T-cell (primary cell): ENCODE measurements around the gene QARS1. TPM values are rescaled to one million over a fixed set of nuclear protein-coding genes. Genes with fewer than 3 reads are reported as not detected.

Experiments
- ATAC-seq, 4 experiments: fragments of 200-7000 bp in 3 of 4; fragments of 150-1000 bp in 1 of 4; cut with Tn5 transposase; replicated peaks in 1 of 4; 1 replicate in 3 of 4; 2 replicates in 1 of 4; pipeline ENCODE4 v1.10.0; 2021; ENCODE audit warnings: moderate library complexity in 3 of 4, mild to moderate bottlenecking in 2 of 4, moderate number of reproducible peaks in 1 of 4
- CTCF ChIA-PET, 2 donors: fragments of 300-600 bp; sonication (Branson Sonifier 250); formaldehyde crosslinking; loops; one replicate each; lab custom pipeline; 2022; ENCODE audit warnings: antibody characterized with exemption in 2 of 2; lab: Charles Lee
- POLR2A ChIA-PET, 2 donors: fragments of 300-600 bp; sonication (Branson Sonifier 250); formaldehyde crosslinking; loops; one replicate each; lab custom pipeline; 2022; ENCODE audit warnings: antibody characterized with exemption in 2 of 2; lab: Charles Lee
- DNase-seq, 35 experiments: peaks; one replicate each; pipeline versions ENCODE4 v3.0.0 to v3.0.0-alpha.2; 2013 to 2023
- H3K27ac ChIP-seq: one replicate; pipeline ENCODE4 v1.5.1; 2013; ENCODE audit warnings: low read length
- H3K27me3 ChIP-seq, 2 experiments: replicated peaks in 1 of 2; 1 replicate in 1 of 2; 2 replicates in 1 of 2; pipeline versions ENCODE4 v1.6.1 to v1.7.0; 2013; ENCODE audit warnings: low read length in 1 of 2, mixed read lengths in 1 of 2; ENCODE audit not compliant: control insufficient read depth in 2 of 2, insufficient read depth in 2 of 2; ENCODE audit errors: extremely low read depth in 1 of 2
- H3K36me3 ChIP-seq, 2 donors: 1 replicate in 1 of 2; 2 replicates in 1 of 2; pipeline versions ENCODE4 v1.6.1 to v1.7.0; 2013; ENCODE audit warnings: low read length in 1 of 2; ENCODE audit not compliant: control insufficient read depth in 2 of 2, insufficient read depth in 1 of 2; ENCODE audit errors: extremely low read depth in 1 of 2
- H3K4me1 ChIP-seq, 2 experiments: 1 replicate in 1 of 2; 2 replicates in 1 of 2; pipeline versions ENCODE4 v1.6.1 to v1.7.0; 2013; ENCODE audit warnings: low read length in 2 of 2, mixed read lengths in 1 of 2; ENCODE audit not compliant: insufficient read depth in 2 of 2, control insufficient read depth in 1 of 2; ENCODE audit errors: extremely low read depth in 1 of 2
- H3K4me3 ChIP-seq, 2 donors: 1 replicate in 1 of 2; 2 replicates in 1 of 2; pipeline versions ENCODE4 v1.5.1 to v1.7.0; 2013; ENCODE audit warnings: mild to moderate bottlenecking in 2 of 2, low read length in 1 of 2, moderate library complexity in 1 of 2; ENCODE audit not compliant: control insufficient read depth in 1 of 2; ENCODE audit errors: extremely low read depth in 1 of 2
- H3K9me3 ChIP-seq: 2 replicates; pipeline ENCODE4 v1.7.0; 2013
- H3K27ac Mint-ChIP-seq, 2 donors: one replicate each; pipeline ENCODE4 v1.8.0; 2020 to 2021; ENCODE audit warnings: mild to moderate bottlenecking in 2 of 2, mixed read lengths in 2 of 2
- H3K27me3 Mint-ChIP-seq, 2 donors: one replicate each; pipeline ENCODE4 v1.8.0; 2021 to 2022; ENCODE audit warnings: mixed read lengths in 2 of 2
- H3K36me3 Mint-ChIP-seq: one replicate; pipeline ENCODE4 v1.8.0; 2021; ENCODE audit warnings: mixed read lengths
- H3K4me1 Mint-ChIP-seq, 3 donors: one replicate each; pipeline ENCODE4 v1.8.0; 2020 to 2022; ENCODE audit warnings: mixed read lengths in 3 of 3, mild to moderate bottlenecking in 1 of 3
- H3K4me3 Mint-ChIP-seq, 3 donors: one replicate each; pipeline ENCODE4 v1.8.0; 2020 to 2022; ENCODE audit warnings: mild to moderate bottlenecking in 3 of 3, mixed read lengths in 3 of 3, moderate library complexity in 3 of 3
- H3K9me3 Mint-ChIP-seq, 3 donors: one replicate each; pipeline ENCODE4 v1.8.0; 2020 to 2022; ENCODE audit warnings: mixed read lengths in 3 of 3
- WGBS: methylation state at CpG from one replicate; pipeline ENCODE4 v1.1.5; 2013; ENCODE audit warnings: missing lambda C conversion rate; ENCODE audit not compliant: insufficient coverage; 5-methylcytosine and 5-hydroxymethylcytosine counted together
- total RNA-seq, 35 experiments: library from RNA in 6 of 35; stranded (reverse) in 6 of 35; fragments of 120-200 nt in 1 of 35; gene quantifications; one replicate each; pipeline versions ENCODE4 v1.2.1 to v1.2.4 and lab custom pipeline; 2013 to 2026

The QARS1 gene
- total RNA-seq, 5 donors from 2014 or later (not counting 1 experiment from before 2014, with no cell fraction given), result 215 to 261 (median 245) TPM

DNA sequence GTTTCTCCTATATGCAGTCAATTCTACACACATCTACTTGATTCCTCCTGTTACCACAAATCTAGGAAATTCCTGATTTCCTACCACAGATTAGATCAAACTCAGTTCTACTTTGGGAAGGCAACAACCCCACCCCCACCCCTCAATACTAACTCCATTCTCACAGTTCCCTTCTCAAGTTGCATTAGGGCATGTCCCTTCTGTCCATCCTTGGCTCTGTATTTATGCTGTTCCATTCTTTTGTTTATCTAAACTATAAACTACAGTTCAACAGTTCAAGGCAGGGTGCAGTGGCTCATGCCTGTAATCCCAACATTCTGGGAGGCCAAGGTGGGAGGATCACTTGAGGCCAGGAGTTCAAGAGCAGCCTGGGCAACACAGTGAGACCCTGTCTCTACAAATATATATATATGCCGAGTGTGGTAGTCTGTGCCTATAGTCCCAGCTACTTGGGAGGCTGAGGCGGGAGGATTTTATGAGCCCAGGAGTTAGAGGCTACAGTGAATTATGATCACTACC, 50.2 kb downstream of the QARS1 start:
- CTCF ChIA-PET, result no interaction called here
- Histone ChIP-seq H3K36me3 (peaks cover 16 to 55% of the 10 kb centered on the region in 2 donors), H3K4me3 (no peak overlapping the region), H3K9me3 (no peaks in the 10 kb centered on the region), H3K4me1 (no peaks in the 10 kb centered on the region), H3K27ac (no peak overlapping the region), H3K27me3 (no peaks in the 10 kb centered on the region)
- Mint-ChIP-seq H3K36me3 (peaks cover 39% of the 10 kb centered on the region), H3K4me3 (no peak overlapping the region), H3K27me3 (no peaks in the 10 kb centered on the region), H3K4me1 (peaks cover 6 to 32% (median 16%) of the 10 kb centered on the region in 3 donors), H3K9me3 (no peaks in the 10 kb centered on the region), H3K27ac (no peak overlapping the region)
- no CpG with 5 or more reads among the region's 2 CpGs for WGBS
- ATAC-seq (no peak), DNase-seq (no peak)
- POLR2A ChIA-PET, result interaction anchor here in 1 of 2 donors (0.6 kb wide), 2 partner anchors 8 to 35 kb away, joined by 3 to 10 read pairs; no protein-coding TSS in a partner anchor

DNA sequence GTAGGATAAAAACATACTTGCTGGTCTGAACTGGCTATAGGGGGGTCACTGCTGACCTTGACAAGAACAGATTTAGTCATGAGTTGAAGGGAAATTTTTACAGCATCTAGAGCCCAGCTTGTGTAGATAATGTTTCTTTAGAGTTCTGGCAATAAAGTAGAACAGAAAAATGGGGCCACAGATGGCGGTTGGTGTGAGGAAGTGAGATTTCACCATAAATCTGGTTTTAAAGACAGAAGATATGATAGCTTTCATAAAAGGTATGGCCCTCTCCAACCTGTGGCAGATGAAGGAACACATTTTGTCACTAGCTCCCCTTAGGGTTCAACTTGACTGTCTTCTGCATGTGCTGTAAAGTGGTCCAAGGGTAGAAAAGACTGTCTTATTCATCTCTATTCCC, 51.0 kb downstream of the QARS1 start:
- DNase-seq (no peak), ATAC-seq (no peak)
- POLR2A ChIA-PET, result interaction anchor here in 1 of 2 donors (0.5 kb wide), 1 partner anchor 17 kb away, joined by 5 read pairs; no protein-coding TSS in a partner anchor
- Histone ChIP-seq H3K4me3 (no peak overlapping the region), H3K4me1 (no peaks in the 10 kb centered on the region), H3K27me3 (no peaks in the 10 kb centered on the region), H3K27ac (no peak overlapping the region), H3K36me3 (peaks cover 16 to 51% of the 10 kb centered on the region in 2 donors), H3K9me3 (no peaks in the 10 kb centered on the region)
- H3K27ac Mint-ChIP-seq, result no peak overlapping the region
- H3K36me3 Mint-ChIP-seq, result peaks cover 39% of the 10 kb centered on the region
- 100% methylated on average over 1 of the region's 1 CpG for WGBS
- H3K4me1 Mint-ChIP-seq, result peaks cover 6 to 32% (median 16%) of the 10 kb centered on the region in 3 donors
- H3K9me3 Mint-ChIP-seq, result no peaks in the 10 kb centered on the region
- CTCF ChIA-PET, result interaction anchor here in 1 of 2 donors (0.5 to 0.7 kb wide), 2 partner anchors 149 to 288 kb away, joined by 4 to 7 read pairs; no protein-coding TSS in a partner anchor
- no peaks in the 10 kb centered on the region for H3K27me3 Mint-ChIP-seq
- H3K4me3 Mint-ChIP-seq, result no peak overlapping the region

Other genes with a start within 250 kb of the QARS1 start
- 10 to 100 TPM in 4 of 5 donors, 1 to 10 TPM in 1; 9.4 to 18.2 (median 14.7) TPM for gene SLC25A20, start 205.9 kb downstream of the QARS1 start, total RNA-seq
- gene ARIH2, start 185.9 kb downstream of the QARS1 start, total RNA-seq, result 100 to 1,000 TPM; 136 to 163 (median 153) TPM
- gene P4HTM, start 114.5 kb downstream of the QARS1 start, total RNA-seq, result 10 to 100 TPM; 40.4 to 79.0 (median 73.6) TPM
- 100 to 1,000 TPM; 204 to 300 (median 293) TPM for gene WDR6, start 97.4 kb downstream of the QARS1 start, total RNA-seq
- gene DALRD3, start 86.2 kb downstream of the QARS1 start, total RNA-seq, result 10 to 100 TPM; 20.8 to 35.1 (median 30.3) TPM
- gene NDUFAF3, start 82.6 kb downstream of the QARS1 start, total RNA-seq, result 10 to 100 TPM; 62.8 to 92.1 (median 78.1) TPM
- gene IMPDH2, start 75.4 kb downstream of the QARS1 start, total RNA-seq, result 100 to 1,000 TPM; 110 to 160 (median 149) TPM
- 100 to 1,000 TPM; 142 to 202 (median 155) TPM for gene QRICH1, start 10.7 kb downstream of the QARS1 start, total RNA-seq
- gene USP19, start 16.1 kb upstream of the QARS1 start, total RNA-seq, result 100 to 1,000 TPM in 3 of 5 donors, 10 to 100 TPM in 2; 56.5 to 117 (median 105) TPM
- gene LAMB2, start 28.3 kb upstream of the QARS1 start, total RNA-seq, result 1 to 10 TPM in 3 of 5 donors, under 1 TPM in 2; 0.25 to 3.7 (median 2.1) TPM
- 10 to 100 TPM; 20.4 to 37.0 (median 35.8) TPM for gene CCDC71, start 61.6 kb upstream of the QARS1 start, total RNA-seq
- 1 to 10 TPM; 2.0 to 7.3 (median 4.7) TPM for gene KLHDC8B, start 66.8 kb upstream of the QARS1 start, total RNA-seq
- 10 to 100 TPM in 3 of 5 donors, 1 to 10 TPM in 2; 8.5 to 12.8 (median 10.9) TPM for gene C3orf62, start 172.5 kb upstream of the QARS1 start, total RNA-seq
- gene USP4, start 235.3 kb upstream of the QARS1 start, total RNA-seq, result 100 to 1,000 TPM; 101 to 107 (median 103) TPM